HUES64 (cell line): ENCODE data around the gene UNC5B.

ENCODE experiments used
- H3K27ac ChIP-seq: 2 replicates; pipeline ENCODE4 v1.7.0; 2013; ENCODE audit warnings: low read depth, low read length, inconsistent platforms
- H3K27me3 ChIP-seq: 2 replicates; pipeline ENCODE4 v1.6.1; 2013; ENCODE audit warnings: mild to moderate bottlenecking, low read length; ENCODE audit not compliant: insufficient read depth
- H3K36me3 ChIP-seq: 2 replicates; pipeline ENCODE4 v1.6.1; 2013; ENCODE audit warnings: mild to moderate bottlenecking, low read length; ENCODE audit not compliant: insufficient read depth
- H3K4me1 ChIP-seq: 2 replicates; pipeline ENCODE4 v1.6.1; 2013; ENCODE audit warnings: mild to moderate bottlenecking, low read length, moderate library complexity; ENCODE audit not compliant: insufficient read depth
- H3K4me3 ChIP-seq: 2 replicates; pipeline ENCODE4 v1.5.1; 2013; ENCODE audit warnings: mild to moderate bottlenecking, low read length, moderate library complexity
- H3K9ac ChIP-seq: 2 replicates; pipeline ENCODE4 v1.6.1; 2013; ENCODE audit warnings: mild to moderate bottlenecking, low read depth, low read length
- H3K9me3 ChIP-seq: 2 replicates; pipeline ENCODE4 v1.6.1; 2013; ENCODE audit warnings: low read depth, low read length; ENCODE audit not compliant: insufficient read depth
- WGBS: fragments of 150-250, 120-280 bp; methylation state at CpG from one replicate; pipeline ENCODE4 v1.1.7; 2013; ENCODE audit warnings: missing lambda C conversion rate; 5-methylcytosine and 5-hydroxymethylcytosine counted together

The UNC5B gene

GRCh38 chr10:71308985-71309384 is 96.6 kb downstream of the UNC5B start:
- 0 out of 2 replicates have a peak, but pooled peaks cover 4% of the 10 kb centered on the region for H3K27me3 ChIP-seq
- H3K27ac ChIP-seq: no peak overlapping the region
- H3K9me3 ChIP-seq: no peaks in the 10 kb centered on the region
- H3K4me3 ChIP-seq: no peak overlapping the region
- WGBS: 94% methylated on average over 3 of the region's 3 CpGs
- H3K4me1 ChIP-seq: no peaks in the 10 kb centered on the region
- H3K36me3 ChIP-seq: no peaks in the 10 kb centered on the region
- H3K9ac ChIP-seq: no peak overlapping the region

GRCh38 chr10:71309919-71310318 is 97.5 kb downstream of the UNC5B start:
- Histone ChIP-seq H3K27ac (no peak overlapping the region), H3K27me3 (0 out of 2 replicates have a peak, but pooled peaks cover 4% of the 10 kb centered on the region), H3K36me3 (no peaks in the 10 kb centered on the region)

GRCh38 chr10:71312220-71312619 is 99.8 kb downstream of the UNC5B start:
- H3K4me3 ChIP-seq: no peak overlapping the region
- H3K27me3 ChIP-seq: 0 out of 2 replicates have a peak, but pooled peaks cover 4% of the 10 kb centered on the region
- H3K27ac ChIP-seq: no peak overlapping the region
- 0 out of 2 replicates have a peak, but pooled peaks cover 5% of the 10 kb centered on the region for H3K4me1 ChIP-seq
- no peaks in the 10 kb centered on the region for H3K36me3 ChIP-seq
- H3K9me3 ChIP-seq: no peaks in the 10 kb centered on the region
- 100% methylated on average over 1 of the region's 1 CpG for WGBS
- no peak overlapping the region for H3K9ac ChIP-seq

More at GRCh38 chr10:71309919-71310318, 97.5 kb downstream of the UNC5B start:
- WGBS: 62% methylated on average over 2 of the region's 3 CpGs
- H3K9ac ChIP-seq: no peak overlapping the region
- H3K4me1 ChIP-seq: 0 out of 2 replicates have a peak, but pooled peaks cover 5% of the 10 kb centered on the region
- H3K4me3 ChIP-seq: no peak overlapping the region
- no peaks in the 10 kb centered on the region for H3K9me3 ChIP-seq

- Histone ChIP-seq H3K9ac (no peak overlapping the region), H3K27ac (no peak overlapping the region), H3K9me3 (no peaks in the 10 kb centered on the region), H3K27me3 (0 out of 2 replicates have a peak, but pooled peaks cover 4% of the 10 kb centered on the region), H3K36me3 (no peaks in the 10 kb centered on the region), H3K4me3 (no peak overlapping the region), H3K4me1 (0 out of 2 replicates have a peak, but pooled peaks cover 5% of the 10 kb centered on the region)
- 84% methylated on average over 19 of the region's 19 CpGs for WGBS
These were observed 100.7 kb downstream of the UNC5B start for GRCh38 chr10:71312811-71313789.

- Histone ChIP-seq H3K9me3 (no peaks in the 10 kb centered on the region), H3K4me1 (0 out of 2 replicates have a peak, but pooled peaks cover 5% of the 10 kb centered on the region), H3K27me3 (0 out of 2 replicates have a peak, but pooled peaks cover 4% of the 10 kb centered on the region), H3K36me3 (no peaks in the 10 kb centered on the region), H3K9ac (peak overlapping the region; percentile 23; the same call in 1 of the 2 replicates), H3K27ac (peak overlapping the region; percentile 24; the same call in 1 of the 2 replicates), H3K4me3 (peak overlapping the region; percentile 36)
- WGBS: 25% methylated on average over 16 of the region's 21 CpGs
These were observed 101.8 kb downstream of the UNC5B start for GRCh38 chr10:71314028-71314693.

GRCh38 chr10:71314694-71315225 is 102.4 kb downstream of the UNC5B start:
- Histone ChIP-seq H3K27ac (peak overlapping the region; percentile 24; the same call in 1 of the 2 replicates), H3K4me3 (peak overlapping the region; percentile 36), H3K36me3 (no peaks in the 10 kb centered on the region), H3K9me3 (no peaks in the 10 kb centered on the region), H3K4me1 (0 out of 2 replicates have a peak, but pooled peaks cover 5% of the 10 kb centered on the region), H3K9ac (peak overlapping the region; percentile 23; the same call in 1 of the 2 replicates), H3K27me3 (0 out of 2 replicates have a peak, but pooled peaks cover 4% of the 10 kb centered on the region)
- 44% methylated on average over 11 of the region's 11 CpGs for WGBS

- WGBS: 91% methylated on average over 2 of the region's 3 CpGs
- Histone ChIP-seq H3K4me3 (no peak overlapping the region), H3K27ac (no peak overlapping the region), H3K4me1 (0 out of 2 replicates have a peak, but pooled peaks cover 5% of the 10 kb centered on the region), H3K36me3 (no peaks in the 10 kb centered on the region), H3K27me3 (0 out of 2 replicates have a peak, but pooled peaks cover 4% of the 10 kb centered on the region), H3K9me3 (no peaks in the 10 kb centered on the region), H3K9ac (no peak overlapping the region)
These were observed 103.9 kb downstream of the UNC5B start for GRCh38 chr10:71316056-71316785.

GRCh38 chr10:71316786-71317160 is 104.4 kb downstream of the UNC5B start:
- WGBS: 76% methylated on average over 6 of the region's 6 CpGs
- Histone ChIP-seq H3K27me3 (0 out of 2 replicates have a peak, but pooled peaks cover 4% of the 10 kb centered on the region), H3K36me3 (no peaks in the 10 kb centered on the region), H3K27ac (no peak overlapping the region), H3K9ac (no peak overlapping the region), H3K9me3 (no peaks in the 10 kb centered on the region), H3K4me3 (no peak overlapping the region), H3K4me1 (0 out of 2 replicates have a peak, but pooled peaks cover 5% of the 10 kb centered on the region)

- no peak overlapping the region for H3K27ac ChIP-seq
- 0 out of 2 replicates have a peak, but pooled peaks cover 5% of the 10 kb centered on the region for H3K4me1 ChIP-seq
- 68% methylated on average over 6 of the region's 6 CpGs for WGBS
- H3K4me3 ChIP-seq: no peak overlapping the region
- no peak overlapping the region for H3K9ac ChIP-seq
- no peaks in the 10 kb centered on the region for H3K9me3 ChIP-seq
- H3K27me3 ChIP-seq: 0 out of 2 replicates have a peak, but pooled peaks cover 2% of the 10 kb centered on the region
- peaks cover 1% of the 10 kb centered on the region; the same call in 1 of the 2 replicates for H3K36me3 ChIP-seq
These were observed 105.4 kb downstream of the UNC5B start for GRCh38 chr10:71317739-71318138.
